Measurements from ENCODE around the gene TMEM252.

GRCh38 chr9:68489646-68490045, 51.0 kb downstream of the TMEM252 start:
- TF ChIP-seq EZH2 (IDR thresholded peaks at IDR 0.05; ENCODE audit: insufficient read depth, low read length), result no peak
- TF ChIP-seq, protein P1, sequence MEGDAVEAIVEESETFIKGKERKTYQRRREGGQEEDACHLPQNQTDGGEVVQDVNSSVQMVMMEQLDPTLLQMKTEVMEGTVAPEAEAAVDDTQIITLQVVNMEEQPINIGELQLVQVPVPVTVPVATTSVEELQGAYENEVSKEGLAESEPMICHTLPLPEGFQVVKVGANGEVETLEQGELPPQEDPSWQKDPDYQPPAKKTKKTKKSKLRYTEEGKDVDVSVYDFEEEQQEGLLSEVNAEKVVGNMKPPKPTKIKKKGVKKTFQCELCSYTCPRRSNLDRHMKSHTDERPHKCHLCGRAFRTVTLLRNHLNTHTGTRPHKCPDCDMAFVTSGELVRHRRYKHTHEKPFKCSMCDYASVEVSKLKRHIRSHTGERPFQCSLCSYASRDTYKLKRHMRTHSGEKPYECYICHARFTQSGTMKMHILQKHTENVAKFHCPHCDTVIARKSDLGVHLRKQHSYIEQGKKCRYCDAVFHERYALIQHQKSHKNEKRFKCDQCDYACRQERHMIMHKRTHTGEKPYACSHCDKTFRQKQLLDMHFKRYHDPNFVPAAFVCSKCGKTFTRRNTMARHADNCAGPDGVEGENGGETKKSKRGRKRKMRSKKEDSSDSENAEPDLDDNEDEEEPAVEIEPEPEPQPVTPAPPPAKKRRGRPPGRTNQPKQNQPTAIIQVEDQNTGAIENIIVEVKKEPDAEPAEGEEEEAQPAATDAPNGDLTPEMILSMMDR (IDR thresholded peaks at IDR 0.05; ENCODE audit: insufficient read depth, low read depth, low read length), result no peak

Data from astrocyte (in vitro differentiated cells and primary cell).